Effector memory CD4-positive, alpha-beta T cell (primary cell): ENCODE measurements around the gene VPREB1.
"Not testable (repeated sequence)": the region's sequence is repeated elsewhere in the genome, so short reads cannot be mapped to it uniquely, and the experiment has no call there.

Source experiments
- DNase-seq, 3 donors: peaks; one replicate each; pipeline ENCODE4 v3.0.0-alpha.2; 2020
- H3K27ac ChIP-seq: 2 replicates; pipeline ENCODE4 v1.7.0; 2013; ENCODE audit warnings: mild to moderate bottlenecking, low read length, moderate library complexity; ENCODE audit not compliant: insufficient read depth, poor library complexity, severe bottlenecking
- H3K27me3 ChIP-seq: replicated peaks from 2 replicates; pipeline ENCODE4 v1.7.0; 2013; ENCODE audit warnings: mild to moderate bottlenecking, low read length; ENCODE audit not compliant: insufficient read depth, control insufficient read depth, poor library complexity, severe bottlenecking
- H3K36me3 ChIP-seq: 2 replicates; pipeline ENCODE4 v1.7.0; 2013; ENCODE audit warnings: mild to moderate bottlenecking, low read length, moderate library complexity; ENCODE audit not compliant: control insufficient read depth, insufficient read depth
- H3K4me1 ChIP-seq: 2 replicates; pipeline ENCODE4 v1.7.0; 2013; ENCODE audit warnings: low read length, mild to moderate bottlenecking; ENCODE audit not compliant: control insufficient read depth, insufficient read depth, poor library complexity, severe bottlenecking
- H3K4me3 ChIP-seq: 2 replicates; pipeline ENCODE4 v1.7.0; 2013; ENCODE audit warnings: low read length, low read depth, mild to moderate bottlenecking; ENCODE audit not compliant: insufficient read depth, poor library complexity, severe bottlenecking
- H3K9me3 ChIP-seq: 2 replicates; pipeline ENCODE4 v1.7.0; 2013; ENCODE audit warnings: mild to moderate bottlenecking, low read length, moderate library complexity; ENCODE audit not compliant: control insufficient read depth

The VPREB1 gene

DNA sequence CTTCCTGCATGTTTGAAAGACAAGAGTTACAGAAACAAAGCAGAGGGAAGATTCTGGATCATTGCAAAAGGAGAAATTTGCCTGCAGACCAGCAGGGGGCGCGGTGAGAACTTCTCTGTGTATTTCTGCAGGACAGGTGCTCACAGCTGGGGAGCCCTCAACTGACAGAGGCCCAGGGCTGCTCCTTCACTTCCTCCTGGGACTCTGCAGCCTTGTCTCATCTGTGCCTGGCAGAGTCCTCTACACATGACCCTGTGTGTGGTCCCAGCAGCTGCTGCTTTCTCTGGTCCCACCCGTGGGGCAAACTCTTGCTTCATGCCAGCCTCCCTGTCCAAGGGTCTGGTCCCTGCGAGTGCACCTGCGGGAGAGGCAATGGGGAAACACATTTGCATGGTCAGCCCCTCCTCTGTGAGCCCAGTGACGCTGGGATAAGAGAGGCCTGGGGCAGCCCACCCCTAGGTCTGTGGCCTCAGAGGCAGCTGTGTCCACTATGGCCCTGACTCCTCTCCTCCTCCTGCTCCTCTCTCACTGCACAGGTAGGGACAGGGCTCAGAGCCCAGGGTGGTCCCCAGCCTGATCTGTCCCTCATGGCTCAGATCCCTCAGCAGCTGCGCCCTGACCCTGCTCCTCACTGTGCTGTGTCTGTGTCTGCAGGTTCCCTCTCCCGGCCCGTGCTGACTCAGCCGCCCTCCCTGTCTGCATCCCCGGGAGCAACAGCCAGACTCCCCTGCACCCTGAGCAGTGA lies 43.2 kb upstream of the VPREB1 start:
- Histone ChIP-seq H3K4me1 (no peaks in the 10 kb centered on the region), H3K9me3 (no peaks in the 10 kb centered on the region), H3K27me3 (no peaks in the 10 kb centered on the region), H3K36me3 (no peaks in the 10 kb centered on the region), H3K27ac (no peak overlapping the region), H3K4me3 (no peak overlapping the region)
- DNase-seq: peak in 1 of 3 donors; percentile 24

DNA sequence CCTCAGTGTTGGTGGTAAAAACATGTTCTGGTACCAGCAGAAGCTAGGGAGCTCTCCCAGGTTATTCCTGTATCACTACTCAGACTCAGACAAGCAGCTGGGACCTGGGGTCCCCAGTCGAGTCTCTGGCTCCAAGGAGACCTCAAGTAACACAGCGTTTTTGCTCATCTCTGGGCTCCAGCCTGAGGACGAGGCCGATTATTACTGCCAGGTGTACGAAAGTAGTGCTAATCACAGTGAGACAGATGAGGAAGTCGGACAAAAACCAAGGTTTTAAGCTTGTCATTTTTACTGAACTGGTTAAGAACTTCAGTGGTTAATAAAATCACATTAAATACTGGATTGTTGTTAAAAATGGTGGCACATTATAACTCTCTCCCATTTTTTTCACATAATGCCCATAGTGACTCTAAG lies 42.6 kb upstream of the VPREB1 start:
- DNase-seq: no peak
- Histone ChIP-seq H3K4me3 (no peak overlapping the region), H3K36me3 (no peaks in the 10 kb centered on the region), H3K27ac (no peak overlapping the region), H3K9me3 (no peaks in the 10 kb centered on the region), H3K4me1 (no peaks in the 10 kb centered on the region), H3K27me3 (no peaks in the 10 kb centered on the region)

DNA sequence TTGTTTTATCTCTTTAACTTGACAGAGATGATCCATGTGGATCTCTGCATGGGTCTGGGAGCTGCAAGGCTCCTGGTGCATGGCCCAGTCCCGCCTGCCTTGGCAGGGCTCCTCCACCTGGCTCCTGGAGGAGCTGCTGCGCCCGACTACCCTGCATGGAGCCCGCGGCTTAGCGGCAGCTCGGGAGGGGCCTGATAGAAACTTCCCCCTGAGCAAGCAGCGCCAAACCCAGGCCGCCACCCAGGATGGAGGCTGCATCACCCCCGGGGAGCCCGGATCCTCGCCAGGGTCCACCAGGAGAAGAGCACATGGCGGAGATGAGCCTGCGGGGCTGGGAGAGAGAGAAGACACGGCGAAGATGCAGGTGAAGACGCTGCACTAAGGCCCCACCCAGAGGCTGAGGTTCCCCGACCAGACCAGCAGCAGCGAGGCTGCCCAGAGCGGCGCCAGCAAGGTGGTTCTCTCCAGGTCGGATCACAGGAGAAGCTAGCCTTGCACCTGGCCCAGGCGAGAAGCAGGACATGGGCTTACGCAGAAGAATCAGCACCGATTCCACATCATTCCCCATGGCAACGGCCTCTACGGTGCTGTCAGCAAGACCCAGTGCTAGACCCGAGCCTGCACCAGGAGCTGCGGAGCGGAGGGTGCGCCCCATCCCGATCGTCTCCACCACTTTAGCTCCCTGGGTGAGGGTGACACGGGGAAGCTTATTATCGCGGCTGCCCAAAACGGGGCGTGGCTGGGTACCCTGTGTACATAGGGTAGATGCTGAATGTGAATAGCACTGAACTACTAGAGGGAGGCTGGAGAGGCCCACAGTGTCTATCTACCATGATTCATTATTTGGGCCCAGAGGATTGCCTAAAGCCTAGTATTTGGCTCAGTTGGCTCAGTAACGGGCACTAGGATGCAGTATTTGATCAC lies 41.3 kb upstream of the VPREB1 start:
- DNase-seq: no peak
- Histone ChIP-seq H3K27ac (no peak overlapping the region), H3K27me3 (no peaks in the 10 kb centered on the region), H3K9me3 (no peaks in the 10 kb centered on the region), H3K36me3 (no peaks in the 10 kb centered on the region), H3K4me3 (no peak overlapping the region), H3K4me1 (peaks cover 8% of the 10 kb centered on the region)

DNA sequence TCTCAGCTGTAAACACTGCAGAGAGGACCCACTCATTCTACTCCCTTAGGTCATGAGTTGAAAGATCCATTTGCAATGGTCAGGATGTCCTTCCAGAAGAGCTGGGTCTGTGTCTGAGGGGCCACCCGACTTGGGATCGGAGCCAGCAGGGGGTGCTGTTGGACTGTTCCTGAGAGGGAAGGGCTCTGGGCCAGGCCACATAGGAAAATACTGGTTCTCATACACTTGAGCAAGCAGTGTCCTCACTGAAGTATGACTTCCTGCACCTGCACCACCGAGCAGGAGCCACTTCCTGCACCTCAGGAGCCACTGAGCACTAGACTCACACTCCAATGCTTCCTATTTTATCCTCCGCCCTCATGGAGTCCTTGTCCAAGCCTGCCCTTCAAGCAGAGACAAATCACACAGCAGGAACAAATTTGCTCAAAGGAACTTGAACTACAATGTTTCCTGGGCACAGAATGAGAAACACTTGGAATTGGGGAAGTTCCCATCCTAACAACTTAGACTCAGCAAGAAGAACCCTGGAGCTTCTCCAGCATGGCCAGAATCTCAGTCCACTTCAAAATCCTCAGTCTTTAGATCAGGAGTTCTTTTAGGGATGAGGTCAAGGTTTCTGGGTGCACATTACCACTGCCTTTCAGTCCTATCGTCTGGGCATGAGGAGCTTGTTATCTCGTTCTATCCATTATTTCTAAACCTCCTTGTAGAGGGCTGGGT lies 36.6 kb upstream of the VPREB1 start:
- Histone ChIP-seq H3K27ac (no peak overlapping the region), H3K27me3 (no peaks in the 10 kb centered on the region), H3K4me1 (peaks cover 19% of the 10 kb centered on the region), H3K9me3 (no peaks in the 10 kb centered on the region), H3K36me3 (no peaks in the 10 kb centered on the region), H3K4me3 (no peak overlapping the region)
- DNase-seq: peak; percentile 34 to 63 (median 50)

DNA sequence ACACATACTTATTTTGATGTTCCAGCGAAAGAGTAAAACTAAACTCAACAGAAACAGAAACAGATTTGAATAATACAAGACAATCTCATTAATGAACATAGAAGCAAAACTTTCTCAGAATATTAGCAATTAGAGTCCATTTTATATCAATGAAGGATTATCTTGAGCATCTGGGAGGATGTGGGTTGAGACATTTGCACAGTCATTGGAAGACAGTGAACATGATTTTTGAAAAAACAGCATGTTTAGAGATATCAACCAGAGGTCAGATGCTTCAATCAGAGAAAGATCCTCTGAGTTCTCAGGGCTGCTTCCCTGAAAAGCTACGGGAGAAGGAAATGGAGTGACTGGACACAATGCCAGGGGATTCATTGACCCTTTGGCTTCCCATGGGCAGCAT lies 35.9 kb upstream of the VPREB1 start:
- no peak for DNase-seq
- Histone ChIP-seq H3K4me1 (peaks cover 19% of the 10 kb centered on the region), H3K27ac (no peak overlapping the region), H3K9me3 (no peaks in the 10 kb centered on the region), H3K36me3 (no peaks in the 10 kb centered on the region), H3K27me3 (no peaks in the 10 kb centered on the region), H3K4me3 (no peak overlapping the region)

DNA sequence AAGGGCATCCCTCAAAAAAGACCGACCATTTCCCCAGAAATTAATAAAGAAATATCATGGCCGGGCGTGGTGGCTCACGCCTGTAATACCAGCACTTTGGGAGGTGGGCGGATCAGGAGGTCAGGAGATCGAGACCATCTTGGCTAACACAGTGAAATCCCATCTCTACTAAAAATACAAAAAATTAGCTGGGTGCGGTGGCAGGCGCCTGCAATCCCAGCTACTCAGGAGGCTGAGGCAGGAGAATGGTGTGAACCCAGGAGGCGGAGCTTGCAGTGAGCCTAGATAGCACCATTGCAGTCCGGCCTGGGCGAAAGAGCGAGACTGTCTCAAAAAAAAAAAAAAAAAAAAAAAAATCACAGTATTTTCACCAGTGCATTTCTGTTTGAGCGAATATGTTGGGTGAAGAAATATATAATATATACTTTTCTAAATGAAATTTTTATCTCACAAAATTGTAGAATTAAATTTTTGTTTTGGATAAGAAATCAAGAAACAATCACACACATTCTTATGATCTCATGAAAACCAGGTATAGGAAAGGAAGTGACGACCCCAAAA lies 35.4 kb upstream of the VPREB1 start:
- H3K27ac ChIP-seq, DNase-seq, H3K27me3 ChIP-seq, H3K36me3 ChIP-seq, H3K9me3 ChIP-seq, H3K4me3 ChIP-seq: not testable (repeated sequence)
- peaks cover 19% of the 10 kb centered on the region for H3K4me1 ChIP-seq

DNA sequence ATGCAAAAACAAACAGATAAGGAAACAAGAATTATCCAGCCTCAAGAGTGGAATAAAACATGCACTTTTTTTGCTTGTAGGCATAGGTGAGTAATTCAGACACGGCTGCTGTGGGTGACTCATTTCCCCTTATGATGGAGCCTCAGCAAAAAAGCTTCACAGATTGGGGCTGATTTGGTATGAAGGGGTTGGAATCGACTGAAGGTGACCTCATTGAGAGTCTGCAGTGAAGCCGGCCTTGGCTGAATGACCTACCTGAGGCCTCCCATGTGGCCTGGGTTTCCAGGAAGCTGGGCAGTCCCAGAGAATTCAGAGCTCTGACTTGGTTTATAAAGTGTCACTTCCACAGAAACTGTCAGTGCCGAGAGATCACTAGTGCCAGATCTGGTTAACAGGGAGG lies 34.2 kb upstream of the VPREB1 start:
- Histone ChIP-seq H3K27me3 (no peaks in the 10 kb centered on the region), H3K36me3 (no peaks in the 10 kb centered on the region), H3K9me3 (no peaks in the 10 kb centered on the region), H3K27ac (peak overlapping the region; percentile 34), H3K4me3 (no peak overlapping the region), H3K4me1 (peaks cover 19% of the 10 kb centered on the region)
- peak in 1 of 3 donors; percentile 21 for DNase-seq

DNA sequence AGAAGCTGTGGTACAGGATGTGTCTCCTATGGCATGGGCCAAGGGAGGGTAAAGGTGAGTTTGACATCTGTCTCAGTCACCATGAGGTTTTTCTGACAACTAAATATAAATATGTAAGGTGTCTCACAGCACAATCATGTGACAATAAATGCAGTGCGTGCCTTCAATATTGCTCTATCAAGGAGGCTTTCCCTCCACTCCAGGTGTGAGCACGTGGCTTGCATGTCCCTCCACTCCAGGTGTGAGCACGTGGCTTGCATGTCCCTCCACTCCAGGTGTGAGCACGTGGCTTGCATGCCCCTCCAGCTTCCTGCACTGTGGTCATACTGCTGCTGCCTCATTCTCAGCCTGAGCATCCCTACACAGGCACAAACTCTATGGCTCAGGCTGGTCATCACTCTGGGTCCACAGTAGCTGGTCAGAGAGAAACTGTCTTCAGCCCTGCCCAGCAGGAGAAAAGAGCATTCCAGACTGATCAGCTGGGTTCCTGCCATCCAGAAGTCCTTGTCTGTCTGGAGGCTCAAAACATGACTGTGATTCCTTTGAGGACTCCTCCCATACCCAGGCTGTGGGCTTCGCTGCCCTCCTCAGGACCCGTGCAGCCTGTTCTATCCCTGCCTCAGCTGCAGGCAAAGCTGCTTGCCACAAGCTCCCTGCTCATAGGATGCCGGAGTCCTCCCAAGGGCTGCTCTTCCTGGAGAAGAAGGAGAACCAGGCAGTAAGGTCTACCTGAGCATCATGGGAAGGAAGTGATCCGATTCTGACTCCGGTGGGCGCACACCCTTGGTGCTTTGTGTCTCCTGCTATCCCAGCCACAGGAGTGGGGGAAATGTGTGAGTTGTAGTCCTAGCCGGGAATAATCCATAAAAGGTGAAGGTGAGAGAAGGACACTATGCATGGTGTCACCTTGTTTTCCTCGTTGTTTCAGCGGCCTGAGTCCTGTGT lies 33.4 kb upstream of the VPREB1 start:
- Histone ChIP-seq H3K27me3 (no peaks in the 10 kb centered on the region), H3K4me1 (peaks cover 19% of the 10 kb centered on the region), H3K9me3 (no peaks in the 10 kb centered on the region), H3K36me3 (no peaks in the 10 kb centered on the region), H3K4me3 (no peak overlapping the region), H3K27ac (peak overlapping the region; percentile 34)
- DNase-seq: no peak

DNA sequence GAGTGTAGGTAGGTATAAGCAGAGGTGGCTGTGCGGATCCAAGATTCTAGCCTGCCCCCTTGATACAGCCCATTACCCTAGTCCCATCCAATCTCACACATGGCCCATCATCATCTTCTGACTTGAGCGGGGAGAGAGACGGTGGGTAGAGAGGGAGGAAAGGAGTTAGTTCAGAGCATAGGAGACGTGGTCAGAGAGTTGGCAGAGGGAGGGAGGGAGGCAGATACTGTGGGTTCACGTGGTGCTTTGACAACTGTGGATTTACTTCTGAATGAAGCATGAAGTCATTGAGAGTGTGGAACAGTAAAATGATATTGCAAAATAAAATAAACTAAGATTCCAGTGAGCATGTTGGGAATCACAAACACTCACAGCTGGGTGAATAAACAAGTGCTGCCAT lies 31.4 kb upstream of the VPREB1 start:
- Histone ChIP-seq H3K27me3 (no peaks in the 10 kb centered on the region), H3K36me3 (no peaks in the 10 kb centered on the region), H3K9me3 (no peaks in the 10 kb centered on the region), H3K4me3 (no peak overlapping the region), H3K27ac (no peak overlapping the region), H3K4me1 (peaks cover 12% of the 10 kb centered on the region)
- no peak for DNase-seq
